Omental fat pad (tissue), 4 donors: ENCODE data around the gene RBM19. TPM values are rescaled to one million over a fixed set of nuclear protein-coding genes. Genes with fewer than 3 reads are reported as not detected.

Experiments
- ATAC-seq: fragments of 150-250 bp; one replicate; pipeline ENCODE4 v1.9.1; 2016; ENCODE audit warnings: mild to moderate bottlenecking, moderate library complexity; ENCODE audit not compliant: low FRiP score
- DNase-seq: peaks from one replicate; pipeline ENCODE4 v3.0.0-alpha.2; 2019; ENCODE audit warnings: low spot score
- CTCF ChIP-seq, 3 donors: fragments of 450-650 bp; IDR thresholded peaks; one replicate each; pipeline ENCODE4 v1.5.1; 2016 to 2017; ENCODE audit warnings: antibody characterized with exemption in 3 of 3, mild to moderate bottlenecking in 3 of 3, moderate library complexity in 2 of 3
- total RNA-seq, 4 donors: library from RNA; depleted of rRNA; stranded (reverse); fragments of >200 nt; gene quantifications; one replicate each; pipeline ENCODE4 v1.1.0, GENCODE V29; 2016

Gene RBM19
- total RNA-seq, 4 donors from 2014 or later = 24.3 to 41.6 (median 28.7) TPM

DNA sequence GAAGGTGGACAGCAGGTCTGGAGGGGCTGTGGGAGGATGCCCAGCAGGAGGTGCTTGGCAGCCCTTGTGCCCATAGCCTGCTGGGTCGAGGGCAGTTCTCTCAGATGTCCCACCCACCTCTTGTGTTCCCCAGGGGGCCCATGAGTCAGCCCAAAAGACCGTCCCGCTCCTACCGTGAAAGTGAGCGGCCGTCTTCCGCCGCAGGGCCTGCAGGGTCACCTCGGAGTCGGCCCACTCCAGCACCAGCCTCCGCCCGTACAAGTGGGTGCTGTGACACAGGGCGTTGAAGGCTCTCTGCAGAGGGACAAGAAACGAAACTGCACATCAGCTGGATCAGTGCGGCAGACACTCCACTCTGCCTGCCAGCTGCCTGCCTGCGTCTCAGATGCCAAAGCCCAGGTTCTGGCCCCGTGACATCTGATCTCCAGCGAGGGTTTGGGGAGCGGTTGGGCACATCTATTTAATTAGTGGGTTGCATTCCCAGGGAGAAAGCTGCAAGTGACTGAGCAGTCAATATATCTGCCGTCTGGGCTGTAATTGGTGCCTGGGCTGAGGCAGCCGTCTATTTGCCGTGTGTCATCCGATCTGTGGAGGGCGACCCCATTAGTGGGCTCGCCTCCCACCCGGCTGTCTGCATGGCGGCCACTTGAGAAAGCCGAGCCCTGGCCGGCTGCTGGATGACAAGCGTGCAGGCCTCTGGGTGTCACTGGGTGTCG is 121.5 kb downstream of the RBM19 start:
- DNase-seq (no peak), ATAC-seq (no peak)
- TF ChIP-seq CTCF (IDR thresholded peaks at IDR 0.05) = no peak

GRCh38 chr12:113842699-113843098 is 123.4 kb downstream of the RBM19 start:
- ATAC-seq (no peak), DNase-seq (no peak)
- TF ChIP-seq CTCF (IDR thresholded peaks at IDR 0.05) = no peak

GRCh38 chr12:113841786-113842185 is 124.3 kb downstream of the RBM19 start:
- ATAC-seq = no peak
- no peak for DNase-seq
- TF ChIP-seq CTCF (IDR thresholded peaks at IDR 0.05) = no peak

DNA sequence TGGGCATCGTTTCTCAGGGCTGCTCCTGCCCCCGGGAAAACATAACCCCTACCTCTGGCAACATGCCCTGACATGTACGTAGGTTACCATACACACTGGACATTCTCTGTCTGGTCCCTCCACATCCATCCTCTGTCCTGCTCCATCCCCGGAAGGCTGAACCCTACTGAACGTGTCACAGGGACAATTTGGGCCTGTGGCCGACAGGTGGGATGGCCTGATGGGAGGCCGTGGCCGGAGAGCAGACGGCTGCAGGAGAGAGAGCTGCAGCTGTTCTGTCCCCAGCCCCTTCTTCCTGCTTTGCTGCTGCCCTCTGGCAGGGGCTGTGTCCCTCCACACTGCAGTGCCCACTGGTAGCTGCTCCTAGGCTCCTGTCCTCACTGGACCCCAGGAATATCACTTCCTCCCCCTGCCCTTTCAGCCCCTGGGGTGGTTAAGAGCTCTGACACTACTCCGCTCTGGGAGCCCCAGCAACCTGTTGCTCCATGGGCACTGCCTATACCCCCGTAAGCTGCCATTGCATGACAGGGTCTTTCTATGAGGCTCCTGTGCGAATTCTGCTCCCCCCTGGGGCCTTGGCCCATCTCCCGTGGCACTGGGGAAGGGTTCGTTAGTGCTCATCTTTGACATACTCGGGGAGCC is 125.6 kb downstream of the RBM19 start:
- no peak for TF ChIP-seq CTCF (IDR thresholded peaks at IDR 0.05)
- DNase-seq (no peak), ATAC-seq (no peak)

GRCh38 chr12:113838896-113839295 is 127.2 kb downstream of the RBM19 start:
- no peak for TF ChIP-seq CTCF (IDR thresholded peaks at IDR 0.05)
- no peak for ATAC-seq
- DNase-seq = no peak

DNA sequence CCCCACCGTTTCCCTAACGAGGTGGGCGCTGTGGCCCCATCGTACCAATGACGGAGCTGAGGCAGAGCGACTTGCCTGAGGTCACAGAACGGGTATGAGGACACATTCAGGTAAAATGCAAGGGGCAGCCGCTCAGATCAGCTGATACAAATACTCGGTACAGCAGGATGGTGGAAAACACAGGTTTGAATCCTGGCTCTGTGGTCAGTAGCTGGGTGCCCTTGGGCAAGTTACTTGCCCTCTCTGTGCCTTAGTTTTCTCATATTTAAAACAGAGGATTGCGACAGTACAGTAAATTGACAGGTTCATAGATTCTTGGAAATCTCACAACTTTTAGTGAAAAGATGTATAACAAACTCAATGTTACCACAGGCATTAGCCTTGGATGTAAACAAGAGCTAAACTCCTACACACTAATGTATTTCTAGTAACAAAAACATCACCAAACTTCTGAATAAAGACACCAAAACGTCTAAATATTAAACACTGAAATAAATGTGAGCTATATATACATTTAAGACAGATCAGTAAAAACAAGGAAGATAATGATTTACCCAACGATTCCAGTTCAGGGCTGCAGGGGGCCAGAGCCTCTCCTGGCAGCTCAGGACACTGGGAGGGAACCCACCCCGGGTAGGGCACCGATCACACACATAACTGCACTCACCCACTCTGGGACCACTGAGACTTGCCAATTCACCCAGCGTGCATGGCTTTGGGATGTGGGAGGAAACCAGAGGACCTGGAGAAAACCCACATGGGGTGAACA is 128.4 kb downstream of the RBM19 start:
- DNase-seq (no peak), ATAC-seq (no peak)
- no peak for TF ChIP-seq CTCF (IDR thresholded peaks at IDR 0.05)
